Hematopoietic multipotent progenitor cell (in vitro differentiated cells): ENCODE data around the gene C9orf50. TPM values are rescaled to one million over a fixed set of nuclear protein-coding genes. Genes with fewer than 3 reads are reported as not detected.
A peak's percentile ranks its signal among the peaks of the same experiment; 100 is the strongest.
"Not testable (repeated sequence)": the region's sequence is repeated elsewhere in the genome, so short reads cannot be mapped to it uniquely, and the experiment has no call there.

ENCODE experiments used
- DNase-seq, 3 donors: peaks; one replicate each; pipeline ENCODE4 v3.0.0-alpha.2; 2011 to 2015; ENCODE audit warnings: low read depth in 2 of 3, low spot score in 2 of 3
- total RNA-seq: library from RNA; depleted of rRNA; stranded (reverse); fragments of >200 nt; gene quantifications from one replicate; pipeline ENCODE4 v1.2.3, GENCODE V29; 2012

C9orf50 gene
- total RNA-seq, 1 donor: not detected

DNA sequence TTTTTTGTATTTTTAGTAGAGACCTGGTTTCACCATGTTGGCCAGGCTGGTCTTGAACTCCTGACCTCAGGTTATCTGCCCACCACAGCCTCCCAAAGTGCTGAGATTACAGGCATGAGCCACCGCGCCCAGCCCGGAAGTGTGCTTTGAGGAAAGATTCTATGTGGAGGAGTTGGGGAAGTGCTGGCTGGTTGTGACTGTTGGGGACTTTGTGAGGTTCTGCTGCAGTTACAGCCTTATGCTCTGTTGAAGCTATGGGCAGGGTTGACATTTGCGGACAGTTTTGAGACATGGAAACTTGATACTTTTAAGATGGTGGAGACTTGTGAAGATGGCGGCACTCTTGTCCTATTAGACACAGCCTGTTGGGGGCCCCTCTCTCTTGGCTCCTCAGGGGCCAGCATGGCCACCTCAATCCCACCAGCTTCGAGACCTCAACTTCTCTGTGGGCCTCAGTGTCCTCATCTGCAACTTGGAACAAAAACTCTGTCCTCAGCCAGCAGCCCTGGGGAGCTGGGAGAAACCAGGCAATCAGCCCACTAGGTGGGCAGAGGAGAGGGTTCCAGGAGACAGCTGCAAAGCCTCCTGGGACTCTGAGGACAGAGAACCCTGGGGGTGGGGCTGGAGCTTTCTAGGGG, 24.9 kb downstream of the C9orf50 start:
- peak in 1 of 3 donors; percentile 76 for DNase-seq

DNA sequence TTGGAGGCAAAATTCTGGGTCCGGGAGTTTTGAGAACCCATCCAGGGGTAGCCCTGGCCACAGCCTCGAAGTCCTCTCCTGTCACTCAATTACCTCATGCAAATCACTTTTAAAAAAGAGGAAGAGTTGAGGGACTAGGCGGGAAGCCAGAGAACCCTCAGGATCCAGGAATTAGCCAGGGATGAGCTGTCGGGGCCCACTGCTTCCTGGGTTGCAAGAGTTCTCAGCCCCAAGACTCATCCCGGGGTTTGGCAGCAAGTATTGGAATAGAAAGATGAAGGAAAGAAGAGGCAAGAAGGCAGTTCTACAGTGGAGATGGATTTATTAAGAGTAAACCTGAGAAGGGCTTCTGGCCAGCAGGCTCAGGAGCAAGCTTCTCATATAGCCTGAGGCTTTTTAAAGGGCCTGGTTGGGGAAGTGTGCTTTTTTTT, 25.6 kb downstream of the C9orf50 start:
- DNase-seq: no peak

DNA sequence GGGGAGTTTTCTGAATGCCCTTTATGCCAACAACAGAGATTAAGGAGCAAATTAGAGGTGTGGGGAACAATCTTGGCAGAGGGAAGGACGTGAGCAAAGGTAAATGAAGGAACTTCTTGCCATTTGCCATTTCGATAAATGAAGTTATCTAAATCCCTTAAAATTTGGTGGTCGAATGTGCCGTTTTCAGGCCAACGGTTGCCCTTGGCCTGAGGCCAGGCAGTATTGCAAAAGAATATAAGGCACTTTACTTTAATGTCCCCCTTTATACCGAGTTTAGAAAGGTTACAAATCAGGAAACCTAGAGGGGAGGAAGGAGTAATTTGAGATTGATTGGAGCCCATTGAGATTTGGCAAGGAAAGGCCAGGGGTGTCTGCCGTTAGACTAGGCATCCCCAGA, 26.3 kb downstream of the C9orf50 start:
- no peak for DNase-seq

DNA sequence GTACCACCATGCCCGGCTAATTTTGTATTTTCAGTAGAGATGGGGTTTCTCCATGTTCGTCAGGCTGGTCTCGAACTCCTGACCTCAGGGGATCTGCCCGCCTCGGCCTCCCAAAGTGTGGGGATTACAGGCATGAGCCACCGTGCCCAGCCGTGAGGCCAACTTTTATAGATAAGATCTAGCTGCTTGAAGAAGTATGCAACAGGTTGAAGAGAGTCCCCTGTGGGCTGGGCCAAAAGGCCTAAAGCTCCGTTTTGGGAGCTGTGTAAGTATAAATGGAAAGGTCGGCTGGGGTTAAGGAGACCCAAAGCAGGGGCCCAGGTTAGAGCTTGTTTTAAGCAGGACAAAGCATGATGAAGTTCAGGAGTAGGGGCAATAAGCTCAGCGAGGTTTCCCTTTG, 28.1 kb downstream of the C9orf50 start:
- DNase-seq: not testable (repeated sequence)

DNA sequence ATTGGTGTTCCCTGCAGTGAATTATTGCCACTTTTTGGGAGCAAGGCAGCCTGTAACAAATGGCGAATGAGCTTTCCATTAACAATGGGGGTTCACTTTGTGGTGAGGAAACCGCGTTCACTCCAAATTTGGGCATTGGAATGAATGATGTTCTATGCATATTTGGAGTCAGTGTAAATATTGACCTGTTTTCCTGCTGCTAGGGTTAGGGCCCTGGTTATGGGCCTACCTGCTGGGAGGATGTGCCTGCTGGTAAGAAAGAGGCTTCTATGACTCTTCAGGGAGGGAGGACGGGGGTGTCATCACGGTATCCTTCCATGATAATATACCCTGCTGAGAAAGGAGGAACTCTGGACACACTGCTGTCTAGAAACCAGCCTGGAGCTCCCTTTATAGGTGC, 29.0 kb downstream of the C9orf50 start:
- no peak for DNase-seq

DNA sequence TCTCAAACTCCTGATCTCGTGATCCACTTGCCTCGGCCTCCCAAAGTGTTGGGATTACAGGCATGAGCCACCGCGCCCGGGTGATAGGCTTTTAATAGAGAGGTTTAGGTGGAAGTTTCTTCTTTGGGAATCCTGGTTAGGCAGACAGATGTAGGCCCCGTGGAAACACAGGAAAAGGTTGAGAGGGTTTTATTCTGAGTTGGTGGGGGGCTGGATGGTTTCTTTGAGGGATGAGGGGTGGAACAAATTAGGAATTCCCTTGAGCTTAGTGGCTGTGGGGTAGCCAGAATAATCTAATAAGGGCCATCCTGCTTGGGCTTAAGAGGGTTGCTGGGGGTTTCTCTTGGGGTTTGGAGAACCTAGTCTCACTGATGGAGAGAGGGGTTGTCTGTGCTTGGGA, 30.4 kb downstream of the C9orf50 start:
- no peak for DNase-seq

DNA sequence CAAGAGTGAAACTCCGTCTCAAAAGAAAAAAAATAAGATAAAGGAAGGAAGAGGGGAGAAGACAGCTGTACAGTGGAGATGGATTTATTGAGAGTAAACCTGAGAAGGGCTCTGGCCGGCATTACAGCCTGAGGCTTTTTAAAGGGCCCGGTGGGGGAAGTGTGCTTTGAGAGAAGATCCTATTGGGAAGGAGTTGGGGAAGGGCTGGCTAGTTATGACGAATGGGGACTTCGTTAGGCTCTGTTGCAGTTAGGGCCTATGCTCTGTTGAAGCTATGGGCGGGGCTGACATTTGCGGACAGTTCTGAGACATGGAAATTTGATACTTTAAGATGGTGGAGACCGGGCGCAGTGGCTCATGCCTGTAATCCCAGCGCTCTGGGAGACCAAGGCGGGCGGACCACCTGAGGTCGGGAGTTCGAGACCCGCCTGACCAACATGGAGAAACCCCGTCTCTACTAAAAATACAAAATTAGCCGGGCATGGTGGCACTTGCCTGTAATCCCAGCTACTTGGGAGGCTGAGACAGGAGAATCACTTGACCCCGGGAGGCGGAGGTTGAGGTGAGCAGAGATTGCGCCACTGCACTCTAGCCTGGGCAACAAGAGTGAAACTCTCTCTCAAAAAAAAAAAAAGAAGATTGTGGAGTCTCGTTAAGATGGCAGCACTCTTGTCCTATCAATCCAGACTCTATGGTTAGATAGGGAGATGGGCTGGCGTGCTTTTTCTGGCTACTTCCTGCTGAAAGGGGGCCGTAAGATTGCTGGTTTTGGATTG, 33.2 kb downstream of the C9orf50 start:
- no peak for DNase-seq

DNA sequence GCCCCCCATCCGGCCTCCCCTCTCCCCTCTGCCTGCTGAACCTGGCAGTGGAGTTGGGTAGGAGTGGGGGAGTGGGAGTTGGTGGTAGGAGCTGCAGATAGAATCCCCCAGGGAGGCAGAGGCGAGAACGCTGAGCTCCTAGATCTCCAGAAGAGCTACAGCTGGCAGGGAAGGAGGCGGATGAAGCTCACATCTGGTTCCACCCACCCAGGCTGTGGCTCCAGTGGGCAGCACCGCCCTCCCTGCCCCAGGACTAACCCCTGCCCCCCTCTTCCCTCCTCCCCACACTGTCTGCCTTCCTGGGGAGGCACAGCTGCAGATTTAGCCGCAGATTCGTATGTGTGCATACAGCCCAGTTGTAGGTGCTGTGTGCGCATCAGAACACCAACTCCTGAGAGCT, 34.2 kb downstream of the C9orf50 start:
- DNase-seq: no peak

DNA sequence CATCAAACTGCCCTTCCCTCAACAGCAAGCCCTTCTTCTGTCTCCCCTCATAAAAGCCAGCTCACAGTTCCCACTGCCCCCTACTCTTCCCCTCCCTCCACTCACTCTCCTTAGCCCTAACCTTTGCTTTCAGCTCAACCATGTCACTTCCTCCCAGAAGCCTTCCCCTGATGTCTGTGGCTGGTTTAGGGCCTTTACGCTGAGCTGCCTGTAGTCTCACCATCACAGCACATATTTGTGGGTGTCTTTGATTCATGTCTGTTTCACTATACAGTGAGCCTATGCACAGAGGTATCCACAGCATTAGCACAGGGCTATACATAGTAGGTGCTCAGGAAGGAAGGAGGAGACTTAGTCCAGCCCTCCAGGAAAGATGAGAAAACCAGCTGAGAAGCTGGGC, 34.7 kb downstream of the C9orf50 start:
- DNase-seq: no peak

DNA sequence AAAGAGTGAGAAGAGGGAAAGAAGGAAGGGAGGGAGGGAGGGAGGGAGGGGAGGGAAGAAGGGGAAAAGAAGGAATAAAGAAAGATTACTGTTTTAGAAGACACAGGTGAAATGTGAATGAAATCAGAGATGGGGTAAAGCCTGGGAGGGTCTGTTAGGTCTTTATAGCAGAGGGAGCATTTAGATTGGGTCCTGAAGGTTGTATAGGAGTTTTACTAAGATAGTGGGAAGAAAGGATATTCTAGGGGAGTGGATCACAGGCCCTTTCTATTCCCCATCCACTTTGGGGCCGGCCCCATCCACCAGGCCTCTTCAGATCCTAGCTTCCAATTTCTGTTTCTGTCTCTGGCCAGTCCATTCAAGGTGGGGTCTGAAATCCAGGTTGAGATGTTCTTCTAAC, 35.5 kb downstream of the C9orf50 start:
- DNase-seq: no peak

DNA sequence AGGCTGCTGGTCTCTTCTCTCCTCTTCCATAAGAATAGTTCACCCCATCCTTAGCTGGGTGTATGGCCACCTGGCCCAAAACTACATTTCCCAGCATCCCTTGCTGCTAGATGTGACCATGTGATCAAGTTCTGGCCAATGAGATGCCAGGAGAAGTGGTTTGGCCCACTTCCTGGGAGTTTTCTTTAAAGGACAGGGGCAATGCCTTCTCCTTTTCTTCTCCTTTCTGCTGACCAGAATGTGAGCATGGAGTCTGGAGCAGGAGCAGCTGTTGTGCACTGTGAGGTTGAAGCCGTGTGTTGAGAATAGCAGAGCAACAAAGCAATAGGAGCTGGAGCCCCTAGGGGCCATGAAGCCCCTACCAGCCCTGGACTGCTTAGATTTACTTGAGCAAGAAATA, 36.8 kb downstream of the C9orf50 start:
- peak in 2 of 3 donors; percentile 74 to 81 for DNase-seq

DNA sequence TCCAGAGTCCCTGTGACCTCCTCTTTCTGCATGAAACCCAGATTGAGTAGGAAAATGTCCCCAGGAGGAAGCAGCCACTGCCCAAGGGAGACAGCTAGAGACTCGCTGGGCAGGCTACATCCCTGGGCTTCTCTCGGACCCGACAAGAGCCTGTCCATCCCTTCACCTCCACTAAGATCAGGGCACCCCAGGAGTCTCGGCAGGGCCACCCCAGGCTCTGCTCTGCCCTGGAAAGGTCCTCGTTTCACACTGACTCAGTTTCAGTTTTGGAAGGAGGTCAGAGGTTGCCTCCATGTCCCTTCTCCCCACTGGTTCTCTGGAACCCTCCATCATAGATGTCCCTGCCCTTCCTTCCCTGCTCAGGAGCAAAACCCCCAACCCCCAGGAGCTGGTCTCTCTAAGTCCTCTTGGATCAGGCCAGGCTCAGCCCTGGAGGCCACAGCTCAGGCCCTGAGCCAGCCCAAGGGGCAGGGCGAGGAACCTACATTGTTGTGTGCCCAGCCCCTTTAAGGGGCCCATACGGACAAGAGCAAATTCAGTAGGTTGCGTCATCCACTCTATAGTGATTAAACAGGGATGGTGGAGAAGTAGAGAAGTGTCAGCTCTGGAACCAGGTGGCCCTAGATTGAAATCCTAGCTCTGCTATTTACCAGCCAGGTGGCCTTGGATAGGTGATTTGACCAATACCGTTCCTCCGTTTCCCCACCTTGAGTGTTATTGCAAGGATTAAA, 37.4 kb downstream of the C9orf50 start:
- DNase-seq: no peak

DNA sequence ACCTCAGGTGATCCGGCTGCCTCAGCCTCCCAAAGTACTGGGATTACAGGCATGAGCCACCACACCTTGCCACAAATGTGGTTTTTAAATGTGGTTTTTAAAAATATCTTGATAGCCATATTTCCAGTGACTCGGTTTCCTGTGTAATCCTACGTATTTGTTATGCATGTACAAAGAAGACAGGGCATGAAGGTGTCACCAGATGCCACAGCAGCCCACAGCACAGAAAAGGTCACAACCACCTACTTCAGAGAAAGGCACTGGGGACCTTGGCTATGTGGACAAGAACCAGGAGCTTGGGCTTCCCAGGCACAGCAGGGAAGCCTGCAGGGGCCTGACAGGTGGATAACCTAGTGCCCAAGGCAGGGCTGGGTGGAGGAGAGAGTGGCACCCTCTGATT, 38.0 kb downstream of the C9orf50 start:
- DNase-seq: no peak

DNA sequence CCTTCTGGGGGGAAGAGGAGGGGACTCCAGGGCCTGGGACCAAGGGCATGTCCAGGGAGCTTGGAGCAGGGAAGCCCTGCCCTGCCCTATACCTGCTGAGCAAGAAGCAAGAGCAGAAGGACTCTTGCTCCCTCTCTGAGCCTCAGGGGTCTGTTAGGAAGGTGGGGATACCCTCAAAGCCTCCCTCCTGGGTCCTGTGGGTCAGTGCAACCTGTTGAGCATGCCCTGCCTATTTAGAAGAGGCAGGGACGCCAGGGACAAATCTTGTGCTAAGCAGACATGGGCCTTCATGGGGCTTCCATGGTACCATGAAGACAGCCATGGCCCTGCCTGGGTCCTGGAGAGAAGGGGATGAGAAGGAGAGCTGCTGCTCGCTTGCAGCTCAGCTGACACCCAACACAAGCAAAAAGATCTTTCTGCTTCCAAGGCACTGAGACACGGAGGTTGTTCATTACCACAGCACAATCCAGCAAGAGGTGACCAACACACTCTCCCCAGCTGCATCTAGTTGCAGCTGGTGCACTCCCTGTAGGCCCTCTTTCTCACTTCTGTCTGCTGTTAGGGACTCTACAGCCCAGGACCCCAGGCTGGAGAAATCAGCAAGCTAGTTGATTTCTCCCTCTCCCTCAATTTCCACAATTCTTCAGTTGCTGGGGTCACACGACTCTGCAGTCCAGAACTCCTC, 39.3 kb downstream of the C9orf50 start:
- DNase-seq: no peak

DNA sequence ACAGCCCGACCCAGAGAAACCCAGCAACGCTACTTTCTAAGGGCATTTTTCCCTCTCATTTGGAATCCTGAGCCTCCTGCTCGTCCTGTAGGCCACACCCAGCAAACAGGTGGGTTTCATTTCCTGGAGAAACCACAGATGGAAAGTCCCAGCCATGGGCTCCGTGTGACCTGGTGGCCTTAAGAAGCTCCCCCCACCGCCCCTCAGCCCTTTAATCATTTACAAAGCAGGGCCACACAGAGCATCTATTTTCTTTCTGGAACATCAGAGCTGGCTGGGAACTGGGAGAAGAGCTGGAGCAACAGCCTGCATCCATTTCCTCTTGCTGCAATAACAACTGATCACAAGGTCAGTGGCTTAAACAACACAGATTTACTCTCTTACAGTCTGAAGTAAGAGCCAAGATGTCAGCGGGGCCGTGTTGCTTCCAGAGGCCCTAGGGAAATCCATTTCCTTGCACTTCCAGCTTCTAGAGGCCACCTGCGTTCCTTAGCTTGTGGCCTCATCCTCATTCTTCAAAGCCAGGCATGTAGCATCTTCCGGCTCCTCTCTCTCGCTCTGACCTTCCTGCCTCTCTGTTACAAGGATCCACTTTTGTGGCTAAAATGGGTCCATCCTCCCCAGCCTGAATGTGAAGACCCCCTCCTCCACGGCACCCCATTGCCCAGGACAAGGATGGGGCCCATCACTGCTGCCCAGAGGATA, 40.5 kb downstream of the C9orf50 start:
- DNase-seq: peak in 2 of 3 donors; percentile 43 to 48

DNA sequence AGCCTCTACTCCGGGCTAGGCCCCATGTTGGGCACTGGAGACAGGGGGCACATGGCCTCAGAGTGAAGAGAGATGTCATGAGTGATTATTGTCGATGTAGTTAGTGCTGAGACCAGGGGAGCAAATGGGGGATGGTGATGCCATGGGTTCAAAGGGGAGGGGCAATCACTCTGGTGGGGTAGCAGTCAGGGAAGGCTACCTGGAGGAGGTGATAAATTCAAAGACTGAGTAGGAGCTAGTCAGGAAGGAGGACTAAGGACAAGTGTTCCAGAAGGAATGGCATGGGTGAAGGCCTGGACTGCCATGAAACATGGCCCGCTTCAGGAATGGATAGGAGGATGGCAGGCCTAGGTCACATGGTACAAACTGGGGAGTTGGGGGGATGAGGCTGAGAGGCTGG, 41.6 kb downstream of the C9orf50 start:
- no peak for DNase-seq

DNA sequence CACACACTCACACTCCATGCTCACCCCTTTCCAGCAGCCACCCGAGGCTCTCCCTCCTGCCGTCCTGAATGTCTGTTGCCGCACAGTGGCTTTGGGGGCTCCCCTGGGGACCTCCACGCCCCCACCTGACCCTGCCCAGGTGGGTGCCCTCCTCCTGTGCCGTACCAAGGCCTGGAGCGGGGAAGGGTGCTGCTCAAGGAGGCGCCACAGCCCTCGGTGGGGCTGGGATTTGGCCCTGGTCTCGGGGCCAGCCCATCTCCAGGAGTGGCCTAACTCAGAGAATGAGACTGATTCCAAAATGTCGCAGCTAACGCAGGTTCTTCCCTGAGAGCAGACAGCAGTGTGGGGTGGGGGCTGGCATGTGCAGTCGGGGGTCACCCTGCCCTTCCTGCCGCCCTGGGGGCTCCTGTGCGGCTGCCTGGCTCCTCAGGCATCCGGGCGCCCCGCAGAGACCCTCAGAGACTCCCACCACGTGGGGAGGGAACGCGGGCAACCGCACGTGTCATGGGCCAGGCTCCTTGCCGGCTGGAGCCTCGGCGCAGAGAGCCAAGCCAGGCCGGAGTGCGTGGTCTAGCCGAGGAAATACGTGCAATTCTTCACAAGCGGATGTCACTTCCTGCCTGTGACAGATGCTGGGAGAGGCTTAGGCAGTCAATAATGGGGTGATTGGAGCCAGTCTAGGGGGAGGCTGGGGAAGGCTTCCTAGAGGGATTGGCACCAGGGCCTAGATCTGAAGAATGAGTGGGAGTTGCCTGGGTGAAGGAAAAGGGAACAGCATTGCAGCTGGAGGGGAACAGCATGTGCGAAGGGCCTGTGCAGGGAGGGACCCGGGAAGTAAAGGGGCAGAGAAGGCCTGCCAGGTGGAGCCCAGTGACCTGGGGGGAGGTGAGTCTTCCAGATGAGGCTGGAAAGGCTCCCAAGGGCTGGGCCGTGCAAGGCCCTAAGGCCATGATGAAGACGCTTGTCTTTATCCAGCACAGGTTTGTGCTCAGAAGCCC, 44.1 kb downstream of the C9orf50 start:
- DNase-seq: peak in 1 of 3 donors; percentile 51

DNA sequence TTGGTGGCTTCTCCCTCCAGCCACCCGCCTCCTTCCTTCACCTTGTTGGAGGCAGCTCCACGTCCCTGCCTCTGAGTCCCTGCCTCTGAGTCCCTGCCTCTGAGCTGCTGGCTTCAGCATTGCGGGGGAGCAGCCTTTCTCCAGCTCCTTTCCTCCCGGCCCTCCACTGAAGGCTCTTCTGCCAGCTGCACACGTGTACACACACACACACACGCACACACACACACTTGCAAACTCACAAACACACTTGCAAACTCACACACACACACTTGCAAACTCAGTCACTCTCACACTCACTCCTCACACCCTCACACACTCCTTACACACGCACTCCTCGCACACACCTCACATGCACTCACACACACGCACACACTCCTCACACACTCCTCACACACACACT, 45.1 kb downstream of the C9orf50 start:
- DNase-seq: no peak

DNA sequence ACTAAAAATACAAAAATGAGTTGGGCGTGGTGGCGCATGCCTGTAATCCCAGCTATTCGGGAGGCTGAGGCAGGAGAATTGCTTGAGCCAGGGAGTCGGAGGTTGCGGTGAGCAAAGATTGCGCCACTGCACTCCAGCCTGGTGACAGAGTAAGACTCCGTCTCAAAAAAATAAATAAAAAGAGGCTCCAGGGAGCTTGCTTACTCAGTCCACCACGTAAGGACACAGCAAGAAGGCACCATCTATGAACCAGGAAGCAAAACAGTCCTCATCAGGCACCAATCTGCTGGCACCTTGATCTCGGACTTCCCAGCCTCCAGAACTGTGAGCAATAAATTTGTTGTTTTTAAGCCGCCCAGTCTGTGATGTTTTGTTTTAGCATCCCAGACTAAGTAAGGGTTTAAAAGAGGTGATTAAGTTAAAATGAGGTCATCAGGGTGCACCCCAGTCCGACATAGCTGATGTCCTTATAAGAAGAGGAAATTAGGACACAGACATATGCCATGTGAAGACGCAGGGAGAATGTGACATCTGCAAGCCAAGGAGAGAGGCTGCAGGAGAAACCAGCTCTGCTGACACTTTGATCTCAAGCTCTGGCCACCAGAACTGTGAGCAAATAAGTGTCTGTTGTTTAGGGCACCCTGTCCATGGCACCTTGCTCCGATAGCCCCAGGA, 45.9 kb downstream of the C9orf50 start:
- DNase-seq: no peak
